Neural progenitor cell (in vitro differentiated cells): ENCODE data around the gene HSD11B1L. TPM values are rescaled to one million over a fixed set of nuclear protein-coding genes. Genes with fewer than 3 reads are reported as not detected.

Experiments used
- DNase-seq: peaks from one replicate; pipeline ENCODE4 v3.0.0-alpha.2; 2016; ENCODE audit warnings: low spot score
- H2AFZ ChIP-seq: fragments of 200-600 bp; sonication (generic); replicated peaks from 2 replicates; pipeline ENCODE4 v1.6.1; 2016; ENCODE audit warnings: antibody characterized with exemption
- H3F3A ChIP-seq: fragments of 200-600 bp; sonication (generic); 2 replicates; pipeline ENCODE4 v1.6.1; 2016; ENCODE audit warnings: antibody characterized with exemption, low read depth
- H3K27ac ChIP-seq: fragments of 200-600 bp; sonication (generic); 2 replicates; pipeline ENCODE4 v1.5.1; 2016; ENCODE audit warnings: mild to moderate bottlenecking
- H3K27me3 ChIP-seq: fragments of 200-600 bp; sonication (generic); 2 replicates; pipeline ENCODE4 v1.6.1; 2016; ENCODE audit warnings: mild to moderate bottlenecking, moderate library complexity
- H3K36me3 ChIP-seq: fragments of 200-600 bp; sonication (generic); 2 replicates; pipeline ENCODE4 v1.5.1; 2016
- H3K4me1 ChIP-seq: fragments of 200-600 bp; sonication (generic); 2 replicates; pipeline ENCODE4 v1.6.1; 2016; ENCODE audit warnings: mixed run types
- H3K4me2 ChIP-seq: fragments of 200-600 bp; sonication (generic); 2 replicates; pipeline ENCODE4 v1.6.1; 2016
- H3K4me3 ChIP-seq: fragments of 200-600 bp; sonication (generic); 2 replicates; pipeline ENCODE4 v1.5.1; 2016
- H3K79me2 ChIP-seq: fragments of 200-600 bp; sonication (generic); 2 replicates; pipeline ENCODE4 v1.6.1; 2016; ENCODE audit warnings: low read depth
- H3K9ac ChIP-seq: fragments of 200-600 bp; sonication (generic); 2 replicates; pipeline ENCODE4 v1.6.1; 2016
- H3K9me3 ChIP-seq: fragments of 200-600 bp; sonication (generic); 2 replicates; pipeline ENCODE4 v1.5.1; 2016; ENCODE audit warnings: low read depth
- H4K20me1 ChIP-seq: fragments of 200-600 bp; sonication (generic); 2 replicates; pipeline ENCODE4 v1.6.1; 2016; ENCODE audit warnings: low read depth
- H3K27ac Mint-ChIP-seq: 3 replicates; pipeline ENCODE4 v1.8.0; 2021; ENCODE audit warnings: mixed read lengths
- H3K27me3 Mint-ChIP-seq: 2 replicates; pipeline ENCODE4 v1.8.0; 2022; ENCODE audit warnings: low read depth, mild to moderate bottlenecking, inconsistent platforms, moderate library complexity, mixed read lengths; ENCODE audit not compliant: insufficient read depth
- H3K36me3 Mint-ChIP-seq: 3 replicates; pipeline ENCODE4 v1.8.0; 2021; ENCODE audit warnings: mixed read lengths
- H3K4me1 Mint-ChIP-seq: 3 replicates; pipeline ENCODE4 v1.8.0; 2021; ENCODE audit warnings: mixed read lengths
- H3K4me3 Mint-ChIP-seq: 3 replicates; pipeline ENCODE4 v1.8.0; 2021; ENCODE audit warnings: mild to moderate bottlenecking, moderate library complexity, mixed read lengths
- H3K9me3 Mint-ChIP-seq: 3 replicates; pipeline ENCODE4 v1.8.0; 2020; ENCODE audit warnings: mixed read lengths
- CTCF ChIP-seq: fragments of 200-600 bp; sonication (generic); IDR thresholded peaks from 2 replicates; pipeline ENCODE4 v1.5.1; 2017; ENCODE audit warnings: antibody characterized with exemption, mild to moderate bottlenecking
- EZH2 ChIP-seq: fragments of 200-600 bp; sonication (generic); IDR thresholded peaks from 2 replicates; pipeline ENCODE4 v1.6.1; 2017; ENCODE audit warnings: antibody characterized with exemption, mild to moderate bottlenecking, moderate library complexity
- EZH2phosphoT487 ChIP-seq: fragments of 200-600 bp; sonication (generic); IDR thresholded peaks from 2 replicates; pipeline ENCODE4 v1.6.1; 2017; ENCODE audit warnings: antibody characterized with exemption
- total RNA-seq: library from RNA; depleted of rRNA; stranded (reverse); fragments of >200 nt; gene quantifications from 2 replicates; pipeline ENCODE4 v1.2.3, GENCODE V29; 2015; ENCODE audit warnings: low replicate concordance

Gene HSD11B1L
- total RNA-seq, 1 donor from 2014 or later = 7.7 TPM

- TF ChIP-seq CTCF (no peak), EZH2phosphoT487 (no peak), EZH2 (no peak)
- no peaks in the 10 kb centered on the region for H3K27me3 ChIP-seq
- no peak overlapping the region for H3K27ac Mint-ChIP-seq
- no peak overlapping the region for H3K27ac ChIP-seq
- H4K20me1 ChIP-seq = peaks cover 7% of the 10 kb centered on the region
- H2AFZ ChIP-seq = no peak overlapping the region
- H3K9me3 ChIP-seq = no peaks in the 10 kb centered on the region
- peaks cover 11% of the 10 kb centered on the region for H3K27me3 Mint-ChIP-seq
- H3K4me3 Mint-ChIP-seq = no peak overlapping the region
- no peaks in the 10 kb centered on the region for H3K36me3 ChIP-seq
- H3K9ac ChIP-seq = no peak overlapping the region
- no peaks in the 10 kb centered on the region for H3K4me1 Mint-ChIP-seq
- no peak overlapping the region for H3K4me2 ChIP-seq
- H3K79me2 ChIP-seq = no peaks in the 10 kb centered on the region
- peaks cover 4% of the 10 kb centered on the region for H3F3A ChIP-seq
- DNase-seq = no peak
- H3K36me3 Mint-ChIP-seq = peaks cover 9% of the 10 kb centered on the region
- H3K4me1 ChIP-seq = no peaks in the 10 kb centered on the region
- H3K4me3 ChIP-seq = no peak overlapping the region
- no peaks in the 10 kb centered on the region for H3K9me3 Mint-ChIP-seq
These were observed 9.2 kb upstream of the HSD11B1L start for GRCh38 chr19:5671600-5671999.

GRCh38 chr19:5672708-5673459 is 7.9 kb upstream of the HSD11B1L start:
- Mint-ChIP-seq H3K4me3 (no peak overlapping the region), H3K27ac (no peak overlapping the region), H3K36me3 (peaks cover 5% of the 10 kb centered on the region), H3K4me1 (no peaks in the 10 kb centered on the region), H3K9me3 (no peaks in the 10 kb centered on the region), H3K27me3 (peaks cover 11% of the 10 kb centered on the region)
- H3K9me3 ChIP-seq = no peaks in the 10 kb centered on the region
- no peak overlapping the region for H3K4me3 ChIP-seq
- no peaks in the 10 kb centered on the region for H3K4me1 ChIP-seq
- H3K36me3 ChIP-seq = no peaks in the 10 kb centered on the region
- H3K79me2 ChIP-seq = no peaks in the 10 kb centered on the region
- no peaks in the 10 kb centered on the region for H4K20me1 ChIP-seq
- no peak overlapping the region for H3K4me2 ChIP-seq
- TF ChIP-seq EZH2phosphoT487 (no peak), CTCF (no peak), EZH2 (no peak)
- no peak for DNase-seq
- no peak overlapping the region for H3K27ac ChIP-seq
- peaks cover 4% of the 10 kb centered on the region for H3F3A ChIP-seq
- no peak overlapping the region for H3K9ac ChIP-seq
- H2AFZ ChIP-seq = no peak overlapping the region
- H3K27me3 ChIP-seq = no peaks in the 10 kb centered on the region

GRCh38 chr19:5673752-5674151 is 7.1 kb upstream of the HSD11B1L start:
- no peaks in the 10 kb centered on the region for H3K36me3 ChIP-seq
- Mint-ChIP-seq H3K4me3 (no peak overlapping the region), H3K27ac (no peak overlapping the region), H3K36me3 (peaks cover 5% of the 10 kb centered on the region), H3K4me1 (no peaks in the 10 kb centered on the region), H3K27me3 (peaks cover 11% of the 10 kb centered on the region), H3K9me3 (no peaks in the 10 kb centered on the region)
- no peak overlapping the region for H3K4me3 ChIP-seq
- H3K79me2 ChIP-seq = no peaks in the 10 kb centered on the region
- H3F3A ChIP-seq = peaks cover 4% of the 10 kb centered on the region
- H3K9ac ChIP-seq = no peak overlapping the region
- H3K4me1 ChIP-seq = no peaks in the 10 kb centered on the region
- no peak overlapping the region for H2AFZ ChIP-seq
- H3K27me3 ChIP-seq = no peaks in the 10 kb centered on the region
- no peak for DNase-seq
- H3K27ac ChIP-seq = no peak overlapping the region
- H3K4me2 ChIP-seq = no peak overlapping the region
- TF ChIP-seq EZH2 (no peak), CTCF (no peak), EZH2phosphoT487 (no peak)
- H3K9me3 ChIP-seq = no peaks in the 10 kb centered on the region
- no peaks in the 10 kb centered on the region for H4K20me1 ChIP-seq
